Neutrophil (primary cell): ENCODE measurements around the gene CROCC.
A peak's percentile ranks its signal among the peaks of the same experiment; 100 is the strongest.
"Not testable (repeated sequence)": the region's sequence is repeated elsewhere in the genome, so short reads cannot be mapped to it uniquely, and the experiment has no call there.

Source experiments
- H3K27ac ChIP-seq: fragments of 200-600 bp; sonication (generic); 2 replicates; pipeline ENCODE4 v1.5.1; 2016; ENCODE audit warnings: mild to moderate bottlenecking, moderate library complexity
- H3K27me3 ChIP-seq: fragments of 200-600 bp; sonication (generic); 2 replicates; pipeline ENCODE4 v1.6.0; 2016; ENCODE audit warnings: mild to moderate bottlenecking
- H3K36me3 ChIP-seq: fragments of 200-600 bp; sonication (generic); 2 replicates; pipeline ENCODE4 v1.5.1; 2017
- H3K4me1 ChIP-seq, 2 experiments: fragments of 200-600 bp in 1 of 2; sonication (generic) in 1 of 2; 1 replicate in 1 of 2; 2 replicates in 1 of 2; pipeline versions ENCODE4 v1.5.1 to v1.6.1; 2013 to 2016; ENCODE audit warnings: low read depth in 1 of 2, low read length in 1 of 2, mild to moderate bottlenecking in 1 of 2, moderate library complexity in 1 of 2; ENCODE audit not compliant: control insufficient read depth in 1 of 2, insufficient read depth in 1 of 2
- H3K4me3 ChIP-seq, 2 experiments: fragments of 200-600 bp in 1 of 2; sonication (generic) in 1 of 2; 1 replicate in 1 of 2; 2 replicates in 1 of 2; pipeline ENCODE4 v1.5.1; 2013 to 2016; ENCODE audit warnings: low read depth in 1 of 2, low read length in 1 of 2, mild to moderate bottlenecking in 1 of 2, moderate library complexity in 1 of 2
- H3K9me3 ChIP-seq: fragments of 200-600 bp; sonication (generic); 2 replicates; pipeline ENCODE4 v1.5.1; 2016
- CTCF ChIP-seq: fragments of 200-600 bp; sonication (generic); IDR thresholded peaks from 2 replicates; pipeline ENCODE4 v1.5.1; 2016; ENCODE audit warnings: antibody characterized with exemption

CROCC gene

DNA sequence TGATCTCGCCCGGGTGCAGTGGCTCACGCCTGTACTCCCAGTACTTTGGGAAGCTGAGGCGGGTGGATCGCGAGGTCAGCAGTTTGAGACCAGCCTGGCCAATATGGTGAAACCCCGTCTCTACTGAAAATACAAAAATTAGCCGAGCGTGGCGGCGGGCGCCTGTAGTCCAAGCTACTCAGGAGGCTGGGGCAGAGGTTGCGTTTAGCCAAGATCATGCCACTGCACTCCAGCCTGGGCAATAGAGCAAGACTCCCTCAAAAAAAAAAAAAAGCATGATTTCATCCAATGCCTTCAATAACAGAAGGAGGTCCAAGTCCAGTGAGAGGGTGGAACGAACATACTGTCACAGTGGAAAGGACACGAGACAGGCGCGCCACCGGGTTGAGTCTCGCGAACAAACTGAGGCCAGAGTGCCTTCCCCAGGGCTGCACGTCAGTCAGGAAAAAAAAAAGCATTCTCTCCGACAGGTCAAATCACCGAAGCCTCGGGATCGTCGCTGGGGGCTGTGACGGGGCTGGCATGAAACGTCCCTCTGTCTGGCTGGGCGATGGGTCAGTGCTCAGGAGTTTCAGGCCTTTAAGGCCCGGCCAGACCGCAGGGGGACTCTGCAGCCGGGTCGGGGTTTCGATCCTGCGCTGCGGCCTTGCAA is 8.4 kb upstream of the CROCC start:
- H3K4me1 ChIP-seq, result peaks cover 25 to 28% of the 10 kb centered on the region in 2 experiments
- H3K9me3 ChIP-seq, result no peaks in the 10 kb centered on the region
- TF ChIP-seq CTCF, result no peak
- H3K4me3 ChIP-seq, result peak overlapping the region; percentile 64 to 87
- H3K27ac ChIP-seq, result peak overlapping the region; percentile 79
- H3K27me3 ChIP-seq, result peaks cover 19% of the 10 kb centered on the region
- H3K36me3 ChIP-seq, result no peaks in the 10 kb centered on the region

GRCh38 chr1:16913833-16914662 is 7.7 kb upstream of the CROCC start:
- Histone ChIP-seq H3K4me1 (peaks cover 25 to 28% of the 10 kb centered on the region in 2 experiments), H3K27me3 (peaks cover 19% of the 10 kb centered on the region), H3K9me3 (no peaks in the 10 kb centered on the region), H3K27ac (peak overlapping the region; percentile 79), H3K4me3 (peak overlapping the region; percentile 64 to 87), H3K36me3 (no peaks in the 10 kb centered on the region)
- peak; percentile 56 for TF ChIP-seq CTCF

GRCh38 chr1:16914928-16915626 is 6.7 kb upstream of the CROCC start:
- H3K27ac ChIP-seq, H3K36me3 ChIP-seq, H3K4me3 ChIP-seq, H3K9me3 ChIP-seq: not testable (repeated sequence)
- Histone ChIP-seq H3K27me3 (peaks cover 19% of the 10 kb centered on the region), H3K4me1 (peaks cover 25 to 28% of the 10 kb centered on the region in 2 experiments)

DNA sequence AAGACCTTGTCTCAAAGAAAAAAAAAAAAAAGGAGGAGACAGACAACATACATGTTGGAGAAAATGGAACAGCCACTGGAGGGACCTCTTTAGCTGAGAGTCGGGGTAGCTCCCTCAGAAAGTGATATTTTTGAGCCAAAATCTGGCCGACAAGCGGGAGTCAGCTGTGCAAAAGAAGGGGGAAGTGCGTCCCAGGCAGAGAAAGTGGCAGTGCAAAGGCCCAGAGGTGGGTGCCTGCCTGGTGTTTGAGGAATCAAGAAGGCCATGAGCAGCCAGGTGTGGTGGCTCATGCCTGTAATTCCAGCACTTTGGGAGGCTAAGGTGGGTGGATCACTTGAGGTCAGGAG is 6.1 kb upstream of the CROCC start:
- TF ChIP-seq CTCF, result no peak
- Histone ChIP-seq H3K27ac (no peak overlapping the region), H3K4me1 (peaks cover 25 to 28% of the 10 kb centered on the region in 2 experiments), H3K27me3 (peaks cover 19% of the 10 kb centered on the region), H3K4me3 (no peak overlapping the region), H3K9me3 (no peaks in the 10 kb centered on the region), H3K36me3 (no peaks in the 10 kb centered on the region)

DNA sequence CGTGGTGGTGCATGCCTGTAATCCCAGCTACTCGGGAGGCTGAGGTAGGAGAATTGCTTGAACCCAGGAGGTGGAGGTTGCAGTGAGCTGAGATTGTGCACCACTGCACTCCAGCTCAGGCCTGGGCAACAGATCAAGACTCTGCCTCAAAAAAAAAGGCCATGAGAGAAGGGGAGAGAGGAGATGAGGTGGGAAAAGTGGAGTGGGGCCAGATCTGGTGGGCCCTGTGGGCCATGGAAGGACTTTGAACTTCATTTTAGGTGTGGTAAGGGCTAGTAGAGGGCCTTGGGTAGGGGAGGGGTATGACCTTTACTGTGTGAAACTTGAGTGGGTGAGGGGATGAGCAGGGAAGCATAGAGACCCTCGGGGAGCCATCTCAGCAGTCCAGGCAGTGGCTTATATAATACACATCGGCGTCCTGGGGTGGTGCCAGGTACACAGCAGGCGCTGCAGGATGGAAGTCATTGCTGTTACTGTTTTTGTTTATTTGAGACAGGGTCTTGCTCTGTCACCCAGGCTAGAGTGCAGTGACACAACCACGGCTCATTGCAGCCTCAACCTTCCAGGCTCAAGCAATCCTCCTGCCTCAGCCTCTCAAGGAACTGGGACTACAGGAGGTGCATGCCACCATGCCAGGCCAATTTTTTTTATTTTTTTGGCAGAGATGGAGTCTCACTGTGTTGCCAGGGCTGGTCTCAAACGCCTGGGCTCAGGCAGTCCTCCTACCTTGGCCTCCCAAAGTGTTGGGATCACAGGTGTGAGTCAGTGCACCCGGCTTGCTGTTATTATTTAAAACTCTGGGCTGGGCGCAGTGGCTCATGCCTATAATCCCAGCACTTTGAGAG is 5.5 kb upstream of the CROCC start:
- H3K27ac ChIP-seq, H3K9me3 ChIP-seq, H3K36me3 ChIP-seq, H3K4me3 ChIP-seq: not testable (repeated sequence)
- Histone ChIP-seq H3K4me1 (peaks cover 25 to 28% of the 10 kb centered on the region in 2 experiments), H3K27me3 (peaks cover 25% of the 10 kb centered on the region)

- peaks cover 10 to 17% of the 10 kb centered on the region in 2 experiments for H3K4me1 ChIP-seq
- no peak overlapping the region for H3K27ac ChIP-seq
- no peak for TF ChIP-seq CTCF
- no peak overlapping the region for H3K4me3 ChIP-seq
- no peaks in the 10 kb centered on the region for H3K9me3 ChIP-seq
- H3K27me3 ChIP-seq, result peaks cover 46% of the 10 kb centered on the region
- no peaks in the 10 kb centered on the region for H3K36me3 ChIP-seq
Observed at GRCh38 chr1:16918371-16918770, 3.4 kb upstream of the CROCC start.

- H3K4me3 ChIP-seq, H3K9me3 ChIP-seq, H3K36me3 ChIP-seq, H3K27ac ChIP-seq: not testable (repeated sequence)
- H3K4me1 ChIP-seq, result peaks cover 5 to 12% of the 10 kb centered on the region in 2 experiments
- H3K27me3 ChIP-seq, result peaks cover 45% of the 10 kb centered on the region
Observed at GRCh38 chr1:16918936-16919665, 2.6 kb upstream of the CROCC start.
